Vagina (tissue), 2 donors: ENCODE data around the gene SERINC1. TPM values are rescaled to one million over a fixed set of nuclear protein-coding genes. Genes with fewer than 3 reads are reported as not detected.
A peak's percentile ranks its signal among the peaks of the same experiment; 100 is the strongest.

Experiments used
- DNase-seq, 2 donors: peaks; one replicate each; pipeline ENCODE4 v3.0.0-alpha.2; 2017; ENCODE audit errors: extremely low spot score in 2 of 2
- H3K27ac ChIP-seq: fragments of 200-600 bp; sonication (generic); one replicate; pipeline ENCODE4 v1.5.1; 2019
- H3K27me3 ChIP-seq: fragments of 200-600 bp; sonication (generic); one replicate; pipeline ENCODE4 v1.5.1; 2019
- H3K36me3 ChIP-seq, 2 donors: fragments of 200-600 bp; sonication (generic); one replicate each; pipeline ENCODE4 v1.5.1; 2017 to 2019
- H3K4me1 ChIP-seq: fragments of 200-600 bp; sonication (generic); one replicate; pipeline ENCODE4 v1.5.1; 2019
- H3K4me3 ChIP-seq, 2 donors: fragments of 200-600 bp; sonication (generic); 1 replicate in 1 of 2; 2 replicates in 1 of 2; pipeline ENCODE4 v1.5.1; 2016 to 2019
- H3K9me3 ChIP-seq: fragments of 200-600 bp; sonication (generic); one replicate; pipeline ENCODE4 v1.5.1; 2019
- CTCF ChIP-seq, 3 experiments: fragments of 450-650 bp in 2 of 3; fragments of 200-600 bp in 1 of 3; sonication (generic) in 1 of 3; IDR thresholded peaks; one replicate each; pipeline ENCODE4 v1.5.1; 2017 to 2019; ENCODE audit warnings: antibody characterized with exemption in 3 of 3, mild to moderate bottlenecking in 2 of 3, moderate library complexity in 2 of 3
- POLR2A ChIP-seq, 2 donors: fragments of 450-650 bp; IDR thresholded peaks; one replicate each; pipeline ENCODE4 v1.6.1; 2017; ENCODE audit warnings: antibody characterized with exemption in 2 of 2, mild to moderate bottlenecking in 2 of 2, moderate library complexity in 2 of 2
- POLR2AphosphoS5 ChIP-seq, 2 donors: sonication (generic); formaldehyde crosslinking; IDR thresholded peaks; one replicate each; pipeline ENCODE4 v1.9.0; 2017; ENCODE audit warnings: antibody characterized with exemption in 2 of 2, mild to moderate bottlenecking in 2 of 2, low read depth in 1 of 2; ENCODE audit not compliant: insufficient read depth in 1 of 2
- intact Hi-C: fragments of 100-400 bp; cut with DNase I; formaldehyde crosslinking; loops from one replicate; pipeline ENCODE4 v1.15.1; 2023
- total RNA-seq: library from RNA; depleted of rRNA; stranded (reverse); fragments of >200 nt; gene quantifications from one replicate; pipeline ENCODE4 v1.2.3, GENCODE V29; 2016

Gene SERINC1
- total RNA-seq, 1 donor from 2014 or later, result 150 TPM

GRCh38 chr6:122404444-122404843 is 67.2 kb downstream of the SERINC1 start:
- peaks cover 32% of the 10 kb centered on the region for H3K4me1 ChIP-seq
- H3K27ac ChIP-seq, result no peak overlapping the region
- intact Hi-C loops, result no loop called here
- no peaks in the 10 kb centered on the region for H3K27me3 ChIP-seq
- no peak for TF ChIP-seq POLR2AphosphoS5 (IDR thresholded peaks at IDR 0.05; ENCODE audit: insufficient read depth in 1 of 2, low read depth in 1 of 2)
- TF ChIP-seq POLR2A (IDR thresholded peaks at IDR 0.05), result no peak
- TF ChIP-seq CTCF (IDR thresholded peaks at IDR 0.05), result no peak
- no peaks in the 10 kb centered on the region for H3K36me3 ChIP-seq
- no peaks in the 10 kb centered on the region for H3K9me3 ChIP-seq
- DNase-seq, result no peak
- H3K4me3 ChIP-seq, result no peak overlapping the region

GRCh38 chr6:122401104-122401503 is 70.5 kb downstream of the SERINC1 start:
- Histone ChIP-seq H3K36me3 (no peaks in the 10 kb centered on the region), H3K4me1 (peaks cover 32% of the 10 kb centered on the region), H3K4me3 (peak overlapping the region; percentile 75 to 96), H3K27me3 (no peaks in the 10 kb centered on the region), H3K9me3 (no peaks in the 10 kb centered on the region), H3K27ac (no peak overlapping the region)
- no peak for DNase-seq
- no peak for TF ChIP-seq CTCF (IDR thresholded peaks at IDR 0.05)
- no peak for TF ChIP-seq POLR2AphosphoS5 (IDR thresholded peaks at IDR 0.05; ENCODE audit: insufficient read depth in 1 of 2, low read depth in 1 of 2)
- TF ChIP-seq POLR2A (IDR thresholded peaks at IDR 0.05), result no peak
- intact Hi-C loops, result no loop called here

- intact Hi-C loops, result no loop called here
- no peak for DNase-seq
- no peak for TF ChIP-seq CTCF (IDR thresholded peaks at IDR 0.05)
- TF ChIP-seq POLR2A (IDR thresholded peaks at IDR 0.05), result no peak
- no peaks in the 10 kb centered on the region for H3K36me3 ChIP-seq
- peak overlapping the region; percentile 80 for H3K27ac ChIP-seq
- peaks cover 32% of the 10 kb centered on the region for H3K4me1 ChIP-seq
- no peaks in the 10 kb centered on the region for H3K9me3 ChIP-seq
- no peaks in the 10 kb centered on the region for H3K27me3 ChIP-seq
- peak overlapping the region; percentile 75 to 96 for H3K4me3 ChIP-seq
These were observed 71.0 kb downstream of the SERINC1 start for GRCh38 chr6:122400462-122401089.

GRCh38 chr6:122400121-122400450 is 71.5 kb downstream of the SERINC1 start:
- DNase-seq, result peak in 1 of 2 donors; percentile 86
- H3K4me1 ChIP-seq, result peaks cover 32% of the 10 kb centered on the region
- H3K27me3 ChIP-seq, result no peaks in the 10 kb centered on the region
- H3K9me3 ChIP-seq, result no peaks in the 10 kb centered on the region
- no peaks in the 10 kb centered on the region for H3K36me3 ChIP-seq
- H3K4me3 ChIP-seq, result peak overlapping the region; percentile 75 to 96
- TF ChIP-seq POLR2A (IDR thresholded peaks at IDR 0.05) (no peak), POLR2AphosphoS5 (IDR thresholded peaks at IDR 0.05; ENCODE audit: insufficient read depth in 1 of 2, low read depth in 1 of 2) (no peak), CTCF (IDR thresholded peaks at IDR 0.05) (no peak)
- peak overlapping the region; percentile 80 for H3K27ac ChIP-seq
- intact Hi-C loops, result no loop called here

- peak within 1 kb of the TSS; percentile 75 to 96 for H3K4me3 ChIP-seq
- peak within 1 kb of the TSS; percentile 80 for H3K27ac ChIP-seq
- H3K4me1 ChIP-seq, result peaks cover 31% of the 10 kb centered on the region
- intact Hi-C loops, result no loop called here
- TF ChIP-seq POLR2AphosphoS5 (IDR thresholded peaks at IDR 0.05; ENCODE audit: insufficient read depth in 1 of 2, low read depth in 1 of 2) (peak; percentile 45 to 88), POLR2A (IDR thresholded peaks at IDR 0.05) (peak in 1 of 2 donors; percentile 34), CTCF (IDR thresholded peaks at IDR 0.05) (peak in 1 of 3 experiments; percentile 25)
- H3K36me3 ChIP-seq, result no peaks in the 10 kb centered on the region
- H3K9me3 ChIP-seq, result no peaks in the 10 kb centered on the region
- no peaks in the 10 kb centered on the region for H3K27me3 ChIP-seq
- DNase-seq, result peak; percentile 98 to 99
These were observed 72.1 kb downstream of the SERINC1 start, which contains the start of gene HSF2 for GRCh38 chr6:122399348-122400120. Gene HSF2, plus strand, starts transcription at chr6:122399652. Its CDS starts 86 bp downstream, at chr6:122399738.
